CD4-positive, alpha-beta T cell treated with Interferon gamma for 1 hour (primary cell): ENCODE data around the gene ZNF335.
"Not testable (repeated sequence)": the region's sequence is repeated elsewhere in the genome, so short reads cannot be mapped to it uniquely, and the experiment has no call there.

Source experiments
- DNase-seq: peaks from one replicate; pipeline ENCODE4 v3.0.0-alpha.2; 2020

Gene ZNF335

DNA sequence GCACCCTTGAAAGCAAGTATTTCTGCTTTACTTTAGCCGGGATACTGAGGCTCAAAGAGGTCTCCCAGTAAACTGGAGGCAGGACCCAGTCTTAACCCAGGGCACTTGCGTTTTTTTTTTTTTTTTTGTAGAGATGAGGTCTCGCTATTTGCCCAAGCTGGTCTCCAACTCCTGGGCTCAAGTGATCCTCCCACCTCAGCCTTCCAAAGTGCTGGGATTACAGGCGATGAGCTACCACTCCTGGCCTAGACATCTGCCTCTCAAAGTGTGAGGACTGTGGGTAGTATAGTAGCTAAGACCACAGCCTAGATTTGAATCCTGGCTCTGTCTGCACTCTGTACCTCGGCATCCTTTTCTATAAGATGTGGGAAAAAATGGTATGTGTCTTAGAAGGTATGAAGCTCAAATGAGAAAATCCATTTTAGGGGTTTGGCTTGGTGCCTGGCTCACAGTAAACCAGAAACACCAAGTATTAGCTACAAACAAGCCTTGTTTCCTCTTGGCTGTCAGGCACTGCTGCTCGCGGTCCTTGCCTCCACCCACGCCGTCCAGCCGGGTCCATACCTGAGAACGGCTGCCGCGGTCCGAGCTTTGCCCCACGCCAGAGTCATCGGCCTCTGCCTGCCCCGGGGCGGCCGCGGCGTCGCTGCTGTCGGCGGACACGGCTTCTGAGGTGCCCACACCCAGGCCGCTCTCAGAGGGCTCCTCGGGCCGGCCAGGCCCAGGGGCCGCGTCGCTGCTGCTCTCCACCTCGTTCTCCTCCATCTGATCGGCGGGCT is 1.2 kb downstream of the ZNF335 start:
- DNase-seq: no peak

DNA sequence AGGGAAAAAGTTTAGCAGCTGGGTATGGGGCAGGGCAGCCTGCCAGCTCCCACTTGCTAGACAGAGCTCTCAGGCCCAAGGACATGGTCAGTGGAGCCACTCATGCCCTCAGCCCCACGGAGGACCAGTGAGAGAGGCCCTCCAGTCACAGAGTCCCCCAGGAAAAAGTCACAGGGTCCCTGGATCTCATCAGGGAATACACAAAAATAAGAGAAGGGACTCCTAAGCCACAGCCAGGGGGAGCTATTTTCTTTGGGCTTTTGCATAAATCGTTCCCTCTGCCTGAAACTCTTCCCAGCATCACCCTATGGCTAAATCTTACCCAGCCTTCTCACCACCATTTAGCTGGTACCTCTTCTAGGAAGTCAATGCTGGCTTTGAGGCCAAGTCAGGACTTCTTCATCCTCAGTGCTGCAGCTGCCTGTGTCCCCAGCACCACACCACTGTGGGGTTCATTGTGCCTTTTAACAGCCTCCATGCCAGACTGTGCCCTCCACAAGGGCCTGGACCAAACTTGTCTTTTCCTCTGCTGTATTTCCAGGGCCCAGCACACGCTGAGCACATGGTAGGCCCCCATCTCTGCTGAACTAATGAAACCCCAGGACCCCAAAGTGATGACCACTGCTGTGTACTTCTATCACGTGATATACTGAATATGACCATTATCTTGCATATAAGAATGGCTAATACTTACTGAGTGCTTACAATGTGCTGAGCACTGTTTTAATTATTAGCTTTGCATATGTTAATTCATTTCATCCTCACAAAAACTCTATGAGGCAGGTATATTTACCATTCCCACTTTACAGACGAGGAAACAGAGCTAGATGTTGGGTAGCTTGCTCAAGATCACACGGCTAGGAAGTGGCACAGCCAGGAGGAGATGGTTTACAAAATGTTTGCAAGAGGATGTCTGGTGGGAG is 2.0 kb downstream of the ZNF335 start:
- DNase-seq: no peak

DNA sequence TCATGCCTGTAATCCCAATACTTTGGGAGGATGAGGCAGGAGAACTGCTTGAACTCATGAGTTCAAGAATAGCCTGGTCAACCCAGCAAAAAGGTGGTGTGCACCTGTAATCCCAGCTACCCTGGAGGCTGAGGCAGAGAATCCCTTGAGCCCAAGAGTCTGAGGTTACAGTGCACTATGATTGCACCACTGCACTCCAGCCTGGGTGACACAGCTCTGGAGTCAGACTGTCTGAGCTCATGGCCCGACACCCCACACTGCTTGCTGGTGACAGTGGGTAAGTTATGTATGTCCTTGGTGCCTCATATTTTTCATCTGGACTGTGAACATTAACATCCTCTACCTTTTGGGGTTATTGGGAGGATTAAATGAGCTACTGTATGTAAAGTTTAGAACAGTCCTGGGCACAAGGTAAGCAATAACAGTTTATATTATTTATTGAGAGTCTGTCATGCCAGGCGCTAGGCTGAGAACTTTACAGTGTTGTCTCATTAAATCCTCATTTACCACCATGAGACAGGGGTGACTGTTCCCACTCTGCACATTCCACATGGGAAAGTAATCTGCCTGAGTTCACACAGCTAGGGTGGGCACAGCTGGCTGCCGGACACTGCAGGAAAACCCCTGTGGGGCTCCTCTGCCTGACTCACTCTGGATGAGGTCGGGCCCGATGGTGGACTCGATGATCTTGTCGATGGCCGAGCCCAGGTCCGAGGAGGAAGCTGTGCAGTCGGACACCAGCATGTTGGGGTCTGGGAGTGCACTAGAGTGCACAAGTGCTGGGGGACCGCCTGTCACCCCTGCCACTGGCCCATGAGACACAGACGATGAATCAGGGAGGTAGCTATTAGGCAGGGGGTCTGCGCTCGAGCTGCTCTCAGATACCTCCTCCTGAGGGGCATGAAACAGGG is 2.9 kb downstream of the ZNF335 start:
- no peak for DNase-seq

DNA sequence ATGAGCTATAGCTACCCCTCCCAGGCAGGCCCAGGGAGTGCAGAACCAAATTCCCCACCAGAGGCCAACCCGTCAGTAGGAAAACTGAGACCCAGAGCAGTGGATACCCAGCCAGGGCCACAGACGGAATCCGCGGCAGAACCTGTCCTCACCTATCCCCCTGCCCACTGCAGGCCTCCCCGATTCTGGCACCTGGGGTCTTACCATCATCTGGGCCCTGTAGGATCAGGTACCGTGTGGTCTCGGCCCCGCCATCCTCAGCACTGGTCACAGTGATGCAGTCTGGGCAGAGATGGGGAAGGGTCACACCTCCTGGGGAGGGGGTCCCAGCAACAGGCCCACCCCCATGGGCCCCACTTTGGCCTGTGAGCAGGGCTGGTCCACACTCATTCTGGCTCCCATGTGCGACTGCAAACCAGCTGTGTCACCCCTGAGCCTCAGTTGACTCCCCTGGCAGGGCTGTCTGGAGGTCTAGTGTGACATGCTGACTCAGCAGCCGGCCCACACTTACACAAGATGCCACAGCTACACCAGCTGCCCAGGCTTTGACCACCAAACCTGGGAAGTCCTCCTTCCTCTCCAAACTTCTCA is 3.8 kb downstream of the ZNF335 start:
- DNase-seq: no peak

DNA sequence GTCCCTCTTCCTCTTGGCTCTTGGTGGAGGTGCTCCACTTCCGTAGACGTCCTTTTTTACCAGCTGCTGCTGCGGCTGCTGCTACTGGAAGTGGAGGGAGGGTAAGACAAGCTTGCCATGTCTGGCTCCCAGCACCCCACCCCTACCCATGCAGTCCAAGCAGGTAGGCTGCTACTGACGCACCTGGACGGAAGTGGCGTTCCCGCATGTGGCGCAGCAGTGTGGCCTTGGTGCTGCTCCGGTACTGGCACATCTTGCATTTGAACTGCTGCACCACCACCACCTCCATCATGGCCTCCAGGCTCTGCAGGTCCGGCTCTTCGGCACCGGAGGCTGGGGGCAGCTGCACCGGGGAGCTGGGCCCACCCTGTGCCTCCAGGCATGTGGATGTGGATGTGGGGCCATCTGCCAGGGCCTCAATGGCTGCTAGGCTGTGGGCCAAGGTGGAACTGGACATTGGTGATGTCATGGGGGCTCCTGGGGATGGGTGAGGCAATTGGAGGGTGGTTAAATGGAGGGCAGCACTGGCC is 4.4 kb downstream of the ZNF335 start:
- DNase-seq: no peak

DNA sequence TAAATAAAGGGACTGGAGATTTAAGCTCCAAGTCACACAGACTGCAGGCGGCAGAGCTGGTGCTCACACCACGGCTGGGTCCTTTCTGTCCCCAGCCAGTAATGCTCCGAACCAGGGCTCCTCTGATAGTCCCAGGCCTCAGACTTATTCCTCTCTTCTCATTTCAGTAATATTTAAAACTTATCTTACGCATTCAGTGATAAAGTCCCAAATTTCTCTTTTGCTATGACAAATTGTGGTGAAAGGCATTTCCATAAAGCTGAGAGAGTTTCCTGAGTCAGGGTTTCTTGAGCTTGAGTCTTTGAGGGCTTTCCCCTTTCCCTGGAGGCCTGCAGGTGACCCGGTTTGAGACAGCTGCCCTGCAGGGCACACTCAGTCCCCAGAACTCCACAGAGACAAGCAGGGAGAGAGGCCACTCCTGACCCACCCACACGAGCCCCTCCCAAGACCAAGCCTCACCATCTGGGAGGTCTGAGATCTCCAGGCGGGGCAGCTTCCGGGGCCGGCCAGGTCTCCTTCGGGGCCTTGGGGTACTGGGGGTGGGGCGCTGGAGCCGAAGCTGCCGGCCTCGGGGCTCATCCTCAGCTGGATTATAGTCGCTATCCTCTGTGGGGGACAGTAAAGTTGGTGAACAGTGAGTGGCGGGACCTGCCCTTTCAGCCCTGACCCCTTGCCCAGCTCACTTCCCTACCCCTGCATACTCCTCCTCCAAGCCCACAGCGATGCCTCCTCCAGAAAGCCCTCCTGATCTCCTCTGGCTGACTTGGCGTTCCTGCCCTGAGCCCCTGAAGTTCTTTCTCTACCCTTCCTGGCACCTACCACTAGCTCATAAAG is 6.6 kb downstream of the ZNF335 start:
- DNase-seq: no peak

DNA sequence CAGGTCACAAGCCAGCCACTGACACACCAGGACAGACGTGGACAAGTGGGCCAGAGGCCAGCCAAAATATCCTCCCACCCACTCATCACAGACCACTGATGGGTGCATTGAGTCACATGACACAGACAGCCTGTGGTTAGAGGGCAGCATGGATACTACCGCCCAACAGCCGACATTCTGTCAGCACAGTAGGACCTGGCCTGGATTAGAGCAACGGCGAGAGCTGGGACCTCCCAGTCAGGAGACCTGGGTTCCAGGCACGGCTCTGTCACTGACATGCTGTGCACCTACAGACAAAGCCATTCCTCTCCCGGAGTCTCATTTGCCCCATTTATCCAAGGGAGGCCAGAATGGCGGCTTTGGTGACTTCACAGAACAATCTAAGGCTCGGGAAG is 8.0 kb downstream of the ZNF335 start:
- no peak for DNase-seq

DNA sequence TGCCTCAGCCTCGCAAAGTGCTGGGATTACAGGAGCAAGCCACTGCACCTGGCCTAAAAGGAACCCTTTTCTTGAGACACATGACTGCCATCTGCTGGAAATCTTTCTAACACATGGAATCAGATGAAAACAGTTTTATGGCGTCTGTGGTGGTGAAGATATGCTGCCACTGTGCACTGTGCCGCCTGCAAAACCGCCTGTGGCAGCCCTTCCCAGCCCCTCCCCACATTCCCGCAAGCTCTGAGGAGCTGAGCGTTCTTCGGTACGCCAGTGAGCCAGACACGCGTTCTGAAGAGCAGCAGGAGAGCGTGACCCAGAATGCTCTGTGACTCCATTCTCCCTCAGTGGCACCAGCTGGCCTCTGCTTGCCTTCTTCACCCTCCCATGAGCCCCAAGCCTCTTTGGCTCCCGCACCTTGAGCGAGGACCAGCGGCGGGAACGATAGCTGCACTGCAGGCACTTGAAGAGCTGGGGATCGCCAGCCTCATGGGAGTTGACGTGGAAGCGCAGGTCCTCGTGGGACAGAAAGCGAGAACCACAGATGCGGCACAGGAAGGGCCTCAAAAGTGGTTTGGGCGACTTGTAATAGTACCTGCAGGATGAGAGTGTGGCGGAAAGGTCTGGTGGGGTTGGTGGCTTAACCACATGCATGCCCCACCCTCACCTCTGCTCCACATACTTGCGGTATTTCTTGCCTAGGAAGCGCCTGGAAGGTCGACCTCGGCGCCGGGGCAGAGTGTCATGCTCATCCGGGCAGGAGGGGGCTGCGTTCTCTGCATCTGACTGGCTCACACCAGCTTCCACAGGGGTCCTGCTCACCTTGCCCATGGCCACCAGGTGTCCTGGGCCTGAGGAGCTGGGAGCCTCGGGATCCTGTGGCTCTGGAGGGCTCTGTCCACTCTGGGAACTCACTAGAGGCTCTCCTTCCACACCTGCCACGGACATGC is 8.7 kb downstream of the ZNF335 start:
- DNase-seq: no peak

DNA sequence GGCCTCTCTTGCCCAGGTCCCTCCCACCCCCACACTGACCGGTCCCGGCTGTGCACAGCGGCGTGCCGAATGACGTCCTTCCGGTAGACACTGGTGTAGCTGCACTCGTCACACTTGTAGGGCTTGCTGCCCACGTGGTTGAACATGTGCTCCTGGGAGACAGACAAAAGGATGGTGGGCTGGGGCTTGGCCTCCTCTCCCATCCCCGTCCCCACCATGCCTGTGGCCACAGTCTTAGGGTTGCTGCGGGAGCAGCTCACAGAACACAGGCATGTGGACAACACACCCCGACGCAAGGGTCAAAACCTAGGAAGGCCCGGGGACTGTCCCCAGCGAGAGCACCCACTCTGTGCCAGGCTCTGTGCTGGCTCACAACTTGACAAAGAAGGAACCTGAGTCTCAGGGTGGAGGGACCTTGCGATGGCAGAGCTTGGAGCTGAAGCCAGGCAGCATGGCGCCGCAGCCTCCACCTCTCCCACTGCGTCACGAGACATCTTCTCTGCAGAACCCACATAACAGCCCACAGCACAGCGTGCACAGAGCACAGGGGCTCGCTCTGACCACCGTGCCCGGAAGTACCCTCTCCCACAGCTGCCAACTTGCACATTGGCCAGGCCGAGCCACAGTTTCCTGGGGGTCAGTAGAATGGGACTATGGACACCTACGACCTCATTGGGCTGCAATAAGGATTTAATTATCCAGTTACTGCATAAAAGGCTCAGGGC is 9.8 kb downstream of the ZNF335 start:
- no peak for DNase-seq

DNA sequence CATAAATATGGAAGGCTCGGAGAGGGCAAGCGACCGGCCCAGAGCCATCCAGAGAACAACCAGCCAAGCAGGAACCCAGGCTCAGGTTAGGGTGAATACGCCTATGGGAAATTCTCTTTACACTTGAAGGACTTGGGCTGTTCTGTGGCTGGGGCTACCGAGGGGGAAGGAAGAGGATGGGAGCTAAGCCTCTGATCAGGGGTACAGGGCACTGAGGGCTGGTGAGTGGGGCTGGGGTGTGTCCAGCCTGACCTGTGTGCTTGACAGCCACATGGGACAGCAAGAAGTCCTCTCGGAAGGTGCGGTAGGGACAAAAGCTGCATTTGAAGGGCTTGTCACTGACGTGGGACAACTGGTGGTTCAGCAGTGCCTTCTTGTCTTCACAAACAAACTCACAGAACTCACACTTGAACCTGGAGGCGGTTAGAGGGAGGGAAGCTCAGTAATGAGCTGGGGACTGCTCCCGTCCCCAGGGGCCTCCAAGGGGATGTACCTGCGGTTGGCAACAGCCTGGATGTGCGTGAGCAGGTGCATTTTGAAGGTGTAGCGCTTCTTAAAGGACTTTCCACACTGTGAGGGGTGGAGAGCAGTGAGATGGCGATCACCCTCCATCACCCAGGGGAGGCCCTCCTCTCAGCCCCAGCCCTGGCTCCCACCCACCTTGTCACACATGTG is 11.9 kb downstream of the ZNF335 start:
- no peak for DNase-seq

DNA sequence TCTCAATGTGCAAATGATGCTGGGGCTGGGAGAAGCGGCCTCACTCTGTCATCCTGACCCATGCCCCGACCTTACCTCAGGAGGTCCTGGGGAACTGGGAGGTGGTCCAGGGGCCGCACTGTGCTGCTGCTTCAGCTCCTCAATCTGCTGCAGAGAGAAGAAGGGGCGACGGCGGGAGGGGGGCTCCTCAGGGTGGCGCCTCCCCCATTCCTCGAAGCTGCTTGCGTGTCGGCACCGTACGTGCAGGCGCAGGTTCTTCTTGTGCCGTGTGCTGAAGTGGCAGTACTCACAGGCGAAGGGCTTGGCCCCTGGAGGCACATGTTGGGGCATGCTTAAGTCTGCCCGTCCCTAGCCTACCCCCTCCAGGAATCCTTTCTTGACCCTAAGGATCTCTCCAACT is 12.9 kb downstream of the ZNF335 start:
- DNase-seq: no peak

DNA sequence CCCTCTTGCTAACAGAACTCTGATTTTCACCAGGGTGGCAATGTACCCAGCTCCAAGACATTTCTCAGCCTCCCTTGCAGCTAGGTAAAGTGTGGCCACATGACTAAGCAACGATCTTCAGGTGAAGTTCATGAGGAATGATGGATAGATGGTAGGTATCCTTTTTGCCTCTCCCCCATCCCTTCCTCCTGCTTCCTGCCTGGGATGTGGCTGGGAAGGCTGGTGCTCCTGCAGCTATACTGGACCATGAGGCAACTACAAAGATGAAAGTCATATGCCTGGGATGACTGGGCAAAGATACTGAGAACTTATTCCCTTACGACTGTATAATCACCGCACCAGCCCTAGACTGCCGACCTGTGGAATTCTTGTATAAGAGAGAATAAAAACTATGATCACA is 13.4 kb downstream of the ZNF335 start:
- DNase-seq: no peak

DNA sequence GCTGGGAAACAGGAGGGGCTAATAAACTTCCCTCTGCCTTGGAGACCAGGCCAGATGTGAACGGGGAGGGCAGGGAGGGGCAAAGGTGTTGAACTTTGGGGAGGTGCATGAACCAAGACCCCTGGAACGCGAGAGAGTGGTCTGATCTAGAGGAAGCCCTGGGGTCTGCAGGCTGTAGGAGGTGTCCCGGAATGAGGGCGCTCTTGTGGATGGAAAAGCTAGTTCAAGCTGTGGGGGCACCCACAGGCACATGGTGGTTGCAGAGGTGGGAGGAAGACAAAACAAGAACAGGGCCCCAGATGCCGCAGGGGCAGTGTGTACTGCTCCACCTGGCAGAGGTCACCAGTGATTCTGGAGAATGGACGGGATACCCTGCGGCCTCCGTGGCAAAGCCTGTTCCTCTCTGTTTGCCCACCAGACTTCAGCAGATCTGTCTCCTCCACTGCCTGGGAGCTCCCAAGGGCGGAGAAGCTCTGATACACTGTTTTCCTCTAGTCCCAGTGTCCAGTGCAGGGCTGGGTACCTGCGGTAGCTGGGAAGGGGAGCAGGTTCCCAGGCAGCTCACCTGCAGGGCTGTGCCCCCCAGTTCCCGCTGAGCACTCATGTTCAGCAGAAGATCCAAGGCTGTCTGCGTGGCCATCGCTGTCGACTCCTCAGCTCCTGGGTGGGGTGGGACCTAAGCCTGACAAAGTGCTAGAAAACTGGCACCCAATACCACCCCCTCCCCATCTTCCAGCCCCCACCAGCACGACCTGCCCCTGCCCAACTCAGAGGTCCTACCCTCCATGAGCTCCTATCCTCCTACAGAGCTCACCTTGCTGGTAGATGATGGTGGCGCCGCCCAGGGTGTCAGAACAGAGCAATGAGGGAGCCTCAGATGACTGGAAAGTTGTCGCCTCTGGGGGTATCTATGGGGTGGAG is 14.7 kb downstream of the ZNF335 start:
- no peak for DNase-seq

DNA sequence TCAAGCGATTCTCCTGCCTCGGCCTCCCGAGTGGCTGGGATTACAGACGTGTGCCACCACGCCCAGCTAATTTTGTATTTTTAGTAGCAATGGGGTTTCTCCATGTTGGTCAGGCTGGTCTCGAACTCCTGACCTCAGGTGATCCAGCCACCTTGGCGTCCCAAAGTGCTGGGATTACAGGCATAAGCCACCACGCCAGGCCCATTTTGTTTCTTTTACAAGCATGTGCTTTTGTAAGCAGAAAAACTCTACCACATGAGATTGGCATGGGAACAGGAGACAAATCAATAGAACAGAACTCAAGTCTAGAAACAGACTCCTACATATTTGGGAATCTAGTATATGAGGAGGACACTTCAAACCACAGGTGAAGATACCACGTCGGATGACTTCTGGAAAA is 15.7 kb downstream of the ZNF335 start:
- not testable (repeated sequence) for DNase-seq

DNA sequence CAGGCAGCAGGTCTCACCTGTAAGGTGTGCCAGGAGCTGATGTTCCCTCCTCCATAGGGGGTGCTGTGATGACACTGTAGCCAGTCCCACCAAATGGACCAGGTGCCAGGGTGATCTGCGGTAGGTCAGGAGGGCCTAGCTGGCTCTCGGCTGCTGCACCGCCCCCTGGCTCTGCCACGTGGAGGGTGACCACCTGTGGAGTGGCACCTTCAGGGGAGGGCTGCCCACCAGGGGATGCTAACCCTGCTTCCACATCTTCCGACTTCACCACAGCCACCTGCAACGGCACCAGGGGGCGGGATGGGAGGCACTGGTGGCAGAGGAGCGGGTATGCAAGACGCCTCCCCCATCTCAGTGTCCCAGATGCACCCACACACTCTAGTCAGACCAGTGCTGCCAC is 18.3 kb downstream of the ZNF335 start:
- DNase-seq: no peak

DNA sequence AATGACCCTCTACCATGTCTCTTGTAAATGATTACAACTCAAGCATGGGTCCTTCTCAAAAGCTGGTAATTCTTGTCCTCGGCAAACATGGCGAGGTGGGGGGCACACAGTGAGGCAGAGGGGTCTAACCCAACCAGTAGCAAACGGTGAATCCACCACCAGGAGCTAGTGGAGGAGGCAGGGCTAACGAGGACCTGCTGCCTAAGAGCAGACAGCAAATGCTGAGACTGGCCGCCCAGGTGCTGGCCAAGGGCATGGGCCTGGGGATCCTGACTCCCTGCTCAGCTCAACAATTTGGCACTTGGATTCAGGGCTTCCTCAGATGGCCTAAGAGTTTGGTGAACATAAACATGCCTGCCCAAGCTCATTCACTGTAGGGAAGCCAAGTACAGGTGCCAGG is 19.1 kb downstream of the ZNF335 start:
- DNase-seq: no peak

DNA sequence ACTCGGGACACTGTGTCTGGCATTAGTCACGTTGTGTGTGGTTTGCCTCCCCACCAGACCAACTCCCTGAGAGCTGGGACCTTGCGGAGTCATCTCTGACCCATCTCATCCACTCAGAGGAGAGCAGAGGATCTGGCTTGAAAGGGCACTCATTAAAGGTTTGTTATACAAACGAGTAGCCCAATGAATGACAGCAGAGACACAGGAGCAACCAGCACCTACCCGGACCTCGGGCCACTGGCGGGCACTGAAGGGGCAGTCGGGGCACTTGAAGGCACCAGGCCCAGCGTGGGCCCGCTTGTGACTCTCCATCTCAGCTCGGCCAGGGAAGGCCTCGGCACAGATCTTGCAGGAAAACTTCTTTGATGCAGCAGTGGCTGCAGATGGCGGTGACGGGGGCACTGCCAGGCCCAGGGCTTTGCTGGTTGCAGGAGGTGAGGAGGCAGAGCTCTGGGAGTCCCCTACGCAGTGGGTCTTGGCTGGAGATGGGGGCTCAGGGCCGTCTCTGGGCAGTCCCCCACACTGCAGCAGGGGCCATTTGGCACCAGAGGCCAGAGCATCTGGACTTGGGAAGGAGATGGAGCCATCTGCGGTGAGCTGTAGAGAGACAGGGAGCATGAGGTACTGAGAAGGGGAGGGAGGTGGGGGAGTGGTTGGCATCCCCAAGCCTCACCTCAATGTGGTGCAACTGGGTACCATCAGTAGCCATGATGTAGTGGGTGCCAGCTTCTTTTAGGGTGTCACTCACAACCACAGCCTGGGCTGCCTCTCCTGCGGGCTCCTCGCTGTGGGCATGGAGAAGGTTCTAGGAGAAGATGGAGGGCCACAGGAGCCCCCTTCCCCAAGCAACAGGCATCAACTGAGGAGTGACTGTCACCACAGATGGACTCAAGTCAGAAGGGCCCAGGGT is 19.8 kb downstream of the ZNF335 start:
- DNase-seq: no peak
